Endodermal cell (in vitro differentiated cells): ENCODE measurements around the gene GPR62. TPM values are rescaled to one million over a fixed set of nuclear protein-coding genes. Genes with fewer than 3 reads are reported as not detected.

Experiments used
- DNase-seq: peaks from one replicate; pipeline ENCODE4 v3.0.0-alpha.2; 2017
- H3K27ac ChIP-seq: 2 replicates; pipeline ENCODE4 v1.5.1; 2013; ENCODE audit warnings: mild to moderate bottlenecking, low read depth, low read length, moderate library complexity
- H3K27me3 ChIP-seq: 2 replicates; pipeline ENCODE4 v1.6.1; 2013; ENCODE audit warnings: mild to moderate bottlenecking, low read length, moderate library complexity; ENCODE audit not compliant: insufficient read depth, control insufficient read depth, poor library complexity, severe bottlenecking
- H3K36me3 ChIP-seq: 2 replicates; pipeline ENCODE4 v1.7.0; 2013; ENCODE audit warnings: mild to moderate bottlenecking, low read length, moderate library complexity; ENCODE audit not compliant: control insufficient read depth, insufficient read depth
- H3K4me1 ChIP-seq: one replicate; pipeline ENCODE4 v1.7.0; 2013; ENCODE audit warnings: low read length; ENCODE audit not compliant: control insufficient read depth, insufficient read depth
- H3K4me3 ChIP-seq: 2 replicates; pipeline ENCODE4 v1.5.1; 2013; ENCODE audit warnings: mild to moderate bottlenecking, low read length, moderate library complexity
- H3K9ac ChIP-seq: 2 replicates; pipeline ENCODE4 v1.6.1; 2013; ENCODE audit warnings: mild to moderate bottlenecking, low read length, moderate library complexity; ENCODE audit not compliant: poor library complexity, severe bottlenecking; ENCODE audit errors: extremely low read depth
- H3K9me3 ChIP-seq: 2 replicates; pipeline ENCODE4 v1.6.1; 2013; ENCODE audit warnings: mild to moderate bottlenecking, low read length, moderate library complexity; ENCODE audit not compliant: control insufficient read depth
- H3K27ac Mint-ChIP-seq: 2 replicates; pipeline ENCODE4 v1.8.0; 2020; ENCODE audit warnings: mixed read lengths
- H3K27me3 Mint-ChIP-seq: 2 replicates; pipeline ENCODE4 v1.8.0; 2021; ENCODE audit warnings: mild to moderate bottlenecking, mixed read lengths; ENCODE audit not compliant: insufficient read depth
- H3K36me3 Mint-ChIP-seq: 2 replicates; pipeline ENCODE4 v1.8.0; 2020; ENCODE audit warnings: low read depth, mixed read lengths
- H3K4me1 Mint-ChIP-seq: 2 replicates; pipeline ENCODE4 v1.8.0; 2020; ENCODE audit warnings: mixed read lengths
- H3K4me3 Mint-ChIP-seq: 2 replicates; pipeline ENCODE4 v1.8.0; 2020; ENCODE audit warnings: mild to moderate bottlenecking, moderate library complexity, mixed read lengths
- H3K9me3 Mint-ChIP-seq: 2 replicates; pipeline ENCODE4 v1.8.0; 2020; ENCODE audit warnings: mild to moderate bottlenecking, mixed read lengths
- WGBS, 2 experiments: methylation state at CpG; one replicate each; pipeline versions ENCODE4 v1.1.5 to v1.1.7; 2013; ENCODE audit warnings: missing lambda C conversion rate in 2 of 2, mixed read lengths in 1 of 2; ENCODE audit not compliant: insufficient coverage in 1 of 2, insufficient read length in 1 of 2; 5-methylcytosine and 5-hydroxymethylcytosine counted together
- total RNA-seq, 2 donors: library from RNA; stranded (reverse); fragmentation: NEBNext Ultra II Directional in 1 of 2; extraction: Animal tissue kit (Norgen Biotek cat#: 25700) in 1 of 2; gene quantifications; 2 replicates in 1 of 2; 3 replicates in 1 of 2; pipeline ENCODE4 v1.2.1, GENCODE V29; 2021
- TF ChIP-seq, protein P1 (sequence below): fragments of 200-600 bp; sonication (generic); conservative IDR thresholded peaks from 2 replicates; pipeline ENCODE4 v1.5.0; 2021; ENCODE audit warnings: antibody characterized with exemption, mild to moderate bottlenecking

The GPR62 gene
- total RNA-seq, 2 donors from 2014 or later = 0.40 to 0.44 TPM

DNA sequence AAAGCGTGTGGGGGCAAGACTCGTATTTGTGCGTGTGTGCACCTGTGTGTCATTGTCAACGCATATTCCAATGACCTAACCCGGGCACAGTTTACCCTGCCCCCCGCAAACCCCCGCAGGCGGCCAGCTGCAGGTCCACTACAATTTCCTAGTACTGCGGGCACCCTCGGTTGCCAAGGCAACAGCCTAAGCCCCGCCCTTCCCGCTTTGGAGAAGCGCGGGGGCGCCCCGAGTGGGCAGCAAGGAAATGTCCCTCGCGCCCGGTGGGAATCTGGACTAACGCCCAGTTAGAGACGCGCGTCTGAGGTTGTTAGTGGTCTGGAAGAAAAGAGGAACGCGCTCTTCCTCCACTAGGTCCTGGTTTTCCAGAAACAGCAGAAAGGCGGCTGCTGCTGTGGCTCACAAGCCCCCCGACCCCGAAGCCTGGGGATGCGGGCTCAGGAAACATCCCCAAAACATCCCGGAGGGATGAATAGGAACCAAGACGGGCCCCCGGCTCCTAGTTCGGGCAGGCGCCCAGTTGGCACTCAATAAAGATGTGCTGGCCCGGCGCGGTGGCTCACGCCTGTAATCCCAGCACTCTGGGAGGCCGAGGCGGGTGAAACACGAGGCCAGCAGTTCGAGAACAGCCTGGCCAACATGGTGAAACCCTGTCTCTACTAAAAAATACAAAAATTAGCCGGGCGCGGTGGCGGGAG, 20.8 kb downstream of the GPR62 start:
- peak; percentile 82 for DNase-seq
- no peaks in the 10 kb centered on the region for H3K9me3 Mint-ChIP-seq
- Histone ChIP-seq H3K36me3 (no peaks in the 10 kb centered on the region), H3K27me3 (no peaks in the 10 kb centered on the region), H3K9ac (no peak overlapping the region), H3K4me3 (peak overlapping the region; percentile 81), H3K9me3 (no peaks in the 10 kb centered on the region), H3K4me1 (peaks cover 10% of the 10 kb centered on the region), H3K27ac (no peak overlapping the region)
- 49 to 57% methylated on average over 44 to 46 of the region's 46 CpGs for WGBS, 2 experiments
- TF ChIP-seq, protein P1, sequence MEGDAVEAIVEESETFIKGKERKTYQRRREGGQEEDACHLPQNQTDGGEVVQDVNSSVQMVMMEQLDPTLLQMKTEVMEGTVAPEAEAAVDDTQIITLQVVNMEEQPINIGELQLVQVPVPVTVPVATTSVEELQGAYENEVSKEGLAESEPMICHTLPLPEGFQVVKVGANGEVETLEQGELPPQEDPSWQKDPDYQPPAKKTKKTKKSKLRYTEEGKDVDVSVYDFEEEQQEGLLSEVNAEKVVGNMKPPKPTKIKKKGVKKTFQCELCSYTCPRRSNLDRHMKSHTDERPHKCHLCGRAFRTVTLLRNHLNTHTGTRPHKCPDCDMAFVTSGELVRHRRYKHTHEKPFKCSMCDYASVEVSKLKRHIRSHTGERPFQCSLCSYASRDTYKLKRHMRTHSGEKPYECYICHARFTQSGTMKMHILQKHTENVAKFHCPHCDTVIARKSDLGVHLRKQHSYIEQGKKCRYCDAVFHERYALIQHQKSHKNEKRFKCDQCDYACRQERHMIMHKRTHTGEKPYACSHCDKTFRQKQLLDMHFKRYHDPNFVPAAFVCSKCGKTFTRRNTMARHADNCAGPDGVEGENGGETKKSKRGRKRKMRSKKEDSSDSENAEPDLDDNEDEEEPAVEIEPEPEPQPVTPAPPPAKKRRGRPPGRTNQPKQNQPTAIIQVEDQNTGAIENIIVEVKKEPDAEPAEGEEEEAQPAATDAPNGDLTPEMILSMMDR = peak; percentile 41
- H3K27ac Mint-ChIP-seq = no peak overlapping the region
- peaks cover 14% of the 10 kb centered on the region for H3K4me1 Mint-ChIP-seq
- peak overlapping the region; percentile 80 for H3K4me3 Mint-ChIP-seq
- peaks cover 5% of the 10 kb centered on the region for H3K36me3 Mint-ChIP-seq
- peaks cover 17% of the 10 kb centered on the region for H3K27me3 Mint-ChIP-seq

GRCh38 chr3:51977446-51978142, 22.4 kb downstream of the GPR62 start:
- H3K27ac ChIP-seq = no peak overlapping the region
- peaks cover 5% of the 10 kb centered on the region for H3K36me3 Mint-ChIP-seq
- H3K9ac ChIP-seq = no peak overlapping the region
- H3K4me3 Mint-ChIP-seq = no peak overlapping the region
- H3K36me3 ChIP-seq = no peaks in the 10 kb centered on the region
- TF ChIP-seq, protein P1 = no peak
- no peaks in the 10 kb centered on the region for H3K9me3 Mint-ChIP-seq
- peaks cover 17% of the 10 kb centered on the region for H3K27me3 Mint-ChIP-seq
- H3K4me1 ChIP-seq = peaks cover 3% of the 10 kb centered on the region
- no peak for DNase-seq
- no peak overlapping the region for H3K27ac Mint-ChIP-seq
- no peaks in the 10 kb centered on the region for H3K27me3 ChIP-seq
- no peaks in the 10 kb centered on the region for H3K9me3 ChIP-seq
- H3K4me1 Mint-ChIP-seq = peaks cover 14% of the 10 kb centered on the region
- WGBS, 2 experiments = 91 to 94% methylated on average over 7 to 9 of the region's 9 CpGs
- no peak overlapping the region for H3K4me3 ChIP-seq

GRCh38 chr3:51978143-51978502, 22.9 kb downstream of the GPR62 start:
- TF ChIP-seq, protein P1 = no peak
- Histone ChIP-seq H3K36me3 (no peaks in the 10 kb centered on the region), H3K9ac (no peak overlapping the region), H3K4me1 (peaks cover 3% of the 10 kb centered on the region), H3K9me3 (no peaks in the 10 kb centered on the region), H3K27me3 (no peaks in the 10 kb centered on the region), H3K27ac (no peak overlapping the region), H3K4me3 (no peak overlapping the region)
- DNase-seq = no peak
- Mint-ChIP-seq H3K36me3 (peaks cover 5% of the 10 kb centered on the region), H3K27ac (no peak overlapping the region), H3K4me1 (peaks cover 14% of the 10 kb centered on the region), H3K27me3 (peaks cover 17% of the 10 kb centered on the region), H3K9me3 (no peaks in the 10 kb centered on the region), H3K4me3 (no peak overlapping the region)
- WGBS, 2 experiments = 83 to 84% methylated on average over 4 of the region's 4 CpGs
